ENCODE data around the gene SRRM4. TPM values are rescaled to one million over a fixed set of nuclear protein-coding genes. Genes with fewer than 3 reads are reported as not detected.

Gene SRRM4
- total RNA-seq, 1 experiment from 2014 or later, result not detected

DNA sequence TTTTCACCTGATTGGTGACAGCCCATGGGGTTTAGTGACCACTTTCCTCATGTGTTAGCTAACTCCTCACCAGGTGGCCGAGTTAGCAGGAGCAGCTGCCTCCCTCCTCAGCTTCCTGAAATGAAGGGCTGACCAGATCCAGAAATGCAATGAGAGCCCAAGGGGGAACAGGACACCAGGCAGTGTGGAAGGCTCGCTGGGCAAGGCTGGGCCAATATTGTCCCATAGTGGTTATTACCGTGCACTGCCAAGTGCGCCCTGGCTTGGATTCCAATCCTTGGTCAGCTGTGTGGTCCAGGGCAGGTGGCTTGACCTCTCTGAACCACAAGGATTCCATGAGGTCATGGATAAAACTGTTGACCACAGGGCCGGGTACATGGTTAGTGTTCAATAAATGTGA, 193.7 kb downstream of the SRRM4 start:
- Histone ChIP-seq H3K27me3 (ENCODE audit: insufficient read depth, low read depth) (no peaks in the 10 kb centered on the region), H3K36me3 (ENCODE audit: low read depth) (no peaks in the 10 kb centered on the region), H2AFZ (no peak overlapping the region), H3F3A (ENCODE audit: insufficient read depth, low read depth) (peaks cover 9% of the 10 kb centered on the region), H3K27ac (no peak overlapping the region), H3K9me2 (ENCODE audit: insufficient read depth) (no peaks in the 10 kb centered on the region), H3K4me3 (no peak overlapping the region), H3K79me2 (ENCODE audit: low read depth) (0 out of 2 replicates have a peak, but pooled peaks cover 2% of the 10 kb centered on the region), H3K4me2 (no peak overlapping the region), H3K4me1 (replicated peaks; ENCODE audit: insufficient read depth) (peaks cover 38% of the 10 kb centered on the region), H4K20me1 (ENCODE audit: insufficient read depth) (no peaks in the 10 kb centered on the region), H3K9me3 (ENCODE audit: insufficient read depth, low read depth) (no peaks in the 10 kb centered on the region)
- intact Hi-C loops (cut with micrococcal nuclease; ENCODE audit: unreplicated experiment), result no loop called here
- CTCF ChIA-PET, result no interaction called here
- DNase-seq, result no peak
- no TSS peak for BruUV-seq (replicated peaks)
- POLR2A ChIA-PET (ENCODE audit: unreplicated experiment), result no interaction called here
- no peak for TF ChIP-seq EZH2 (IDR thresholded peaks at IDR 0.05; ENCODE audit: low read depth)
- TF ChIP-seq, protein P1, sequence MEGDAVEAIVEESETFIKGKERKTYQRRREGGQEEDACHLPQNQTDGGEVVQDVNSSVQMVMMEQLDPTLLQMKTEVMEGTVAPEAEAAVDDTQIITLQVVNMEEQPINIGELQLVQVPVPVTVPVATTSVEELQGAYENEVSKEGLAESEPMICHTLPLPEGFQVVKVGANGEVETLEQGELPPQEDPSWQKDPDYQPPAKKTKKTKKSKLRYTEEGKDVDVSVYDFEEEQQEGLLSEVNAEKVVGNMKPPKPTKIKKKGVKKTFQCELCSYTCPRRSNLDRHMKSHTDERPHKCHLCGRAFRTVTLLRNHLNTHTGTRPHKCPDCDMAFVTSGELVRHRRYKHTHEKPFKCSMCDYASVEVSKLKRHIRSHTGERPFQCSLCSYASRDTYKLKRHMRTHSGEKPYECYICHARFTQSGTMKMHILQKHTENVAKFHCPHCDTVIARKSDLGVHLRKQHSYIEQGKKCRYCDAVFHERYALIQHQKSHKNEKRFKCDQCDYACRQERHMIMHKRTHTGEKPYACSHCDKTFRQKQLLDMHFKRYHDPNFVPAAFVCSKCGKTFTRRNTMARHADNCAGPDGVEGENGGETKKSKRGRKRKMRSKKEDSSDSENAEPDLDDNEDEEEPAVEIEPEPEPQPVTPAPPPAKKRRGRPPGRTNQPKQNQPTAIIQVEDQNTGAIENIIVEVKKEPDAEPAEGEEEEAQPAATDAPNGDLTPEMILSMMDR (conservative IDR thresholded peaks at IDR 0.05), result no peak

DNA sequence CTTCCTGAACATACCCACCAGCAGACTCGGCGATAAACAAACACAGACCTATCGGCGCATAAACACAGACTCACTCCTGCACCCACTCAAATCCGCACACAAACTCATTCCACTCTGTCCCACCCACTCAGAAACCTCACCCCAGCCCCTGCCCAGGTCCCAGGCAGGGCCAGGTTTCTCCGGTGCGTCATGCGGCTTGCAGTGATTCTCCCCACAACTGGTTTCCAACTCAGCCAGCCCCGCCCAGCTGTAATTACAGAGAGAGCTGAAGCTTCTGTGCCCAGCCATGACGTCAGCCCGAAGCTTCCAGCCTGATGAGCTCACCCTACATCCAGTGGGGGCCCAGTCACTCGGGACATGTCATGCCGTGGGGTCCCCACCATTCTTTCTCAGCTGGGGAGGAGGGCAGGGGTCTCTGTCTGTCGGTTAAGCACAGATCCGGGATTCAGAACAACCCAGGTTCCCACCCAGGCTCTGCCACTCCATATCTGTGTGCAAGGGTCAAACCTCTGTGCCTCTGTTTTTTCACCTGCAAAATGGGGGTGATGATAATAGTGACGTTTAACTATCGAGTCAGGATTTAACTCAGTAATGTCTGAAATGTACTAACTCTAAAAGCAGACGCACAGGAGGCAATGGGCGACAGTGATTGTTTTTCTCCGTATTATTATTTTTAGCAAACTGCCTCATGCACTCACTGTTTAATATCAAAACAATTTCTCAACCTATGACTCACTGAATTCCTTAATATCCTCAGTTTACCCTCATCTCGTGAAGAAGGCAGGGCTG, 195.1 kb downstream of the SRRM4 start:
- intact Hi-C loops (cut with micrococcal nuclease; ENCODE audit: unreplicated experiment), result no loop called here
- BruUV-seq (replicated peaks), result no TSS peak
- CTCF ChIA-PET, result no interaction called here
- peaks cover 44% of the 10 kb centered on the region for H3K4me1 ChIP-seq (replicated peaks; ENCODE audit: insufficient read depth)
- no peak overlapping the region for H3K27ac ChIP-seq
- H3K27me3 ChIP-seq (ENCODE audit: insufficient read depth, low read depth), result no peaks in the 10 kb centered on the region
- no peaks in the 10 kb centered on the region for H3K9me3 ChIP-seq (ENCODE audit: insufficient read depth, low read depth)
- H3K4me2 ChIP-seq, result peak overlapping the region; percentile 55
- no peak overlapping the region for H2AFZ ChIP-seq
- POLR2A ChIA-PET (ENCODE audit: unreplicated experiment), result no interaction called here
- peak; percentile 79 to 80 for DNase-seq
- H3K4me3 ChIP-seq, result no peak overlapping the region
- TF ChIP-seq, protein P1 (conservative IDR thresholded peaks at IDR 0.05), result no peak
- no peak for TF ChIP-seq EZH2 (IDR thresholded peaks at IDR 0.05; ENCODE audit: low read depth)
- H3K79me2 ChIP-seq (ENCODE audit: low read depth), result 0 out of 2 replicates have a peak, but pooled peaks cover 3% of the 10 kb centered on the region
- no peaks in the 10 kb centered on the region for H4K20me1 ChIP-seq (ENCODE audit: insufficient read depth)
- H3K9me2 ChIP-seq (ENCODE audit: insufficient read depth), result no peaks in the 10 kb centered on the region
- no peaks in the 10 kb centered on the region for H3K36me3 ChIP-seq (ENCODE audit: low read depth)
- peaks cover 10% of the 10 kb centered on the region for H3F3A ChIP-seq (ENCODE audit: insufficient read depth, low read depth)

DNA sequence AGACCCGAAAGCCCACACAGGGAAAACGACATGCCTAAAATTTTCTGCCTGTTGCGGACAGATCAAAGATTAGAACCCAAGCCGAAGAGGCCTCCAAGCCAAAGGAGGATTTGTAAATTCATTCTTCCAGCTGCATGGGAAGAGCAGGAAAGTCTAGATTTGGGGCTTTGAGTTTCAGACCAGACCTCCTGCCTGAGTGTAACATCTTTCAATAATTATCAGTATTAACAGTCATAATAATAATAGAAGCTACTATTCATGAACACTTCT, 195.7 kb downstream of the SRRM4 start:
- no peak overlapping the region for H3K4me3 ChIP-seq
- no peaks in the 10 kb centered on the region for H3K9me3 ChIP-seq (ENCODE audit: insufficient read depth, low read depth)
- no peak overlapping the region for H2AFZ ChIP-seq
- peaks cover 38% of the 10 kb centered on the region for H3K4me1 ChIP-seq (replicated peaks; ENCODE audit: insufficient read depth)
- no TSS peak for BruUV-seq (replicated peaks)
- no peaks in the 10 kb centered on the region for H3K9me2 ChIP-seq (ENCODE audit: insufficient read depth)
- H3F3A ChIP-seq (ENCODE audit: insufficient read depth, low read depth), result peaks cover 10% of the 10 kb centered on the region
- no peak for DNase-seq
- intact Hi-C loops (cut with micrococcal nuclease; ENCODE audit: unreplicated experiment), result no loop called here
- no peaks in the 10 kb centered on the region for H3K36me3 ChIP-seq (ENCODE audit: low read depth)
- no peaks in the 10 kb centered on the region for H3K27me3 ChIP-seq (ENCODE audit: insufficient read depth, low read depth)
- no peak overlapping the region for H3K27ac ChIP-seq
- TF ChIP-seq, protein P1 (conservative IDR thresholded peaks at IDR 0.05), result no peak
- TF ChIP-seq EZH2 (IDR thresholded peaks at IDR 0.05; ENCODE audit: low read depth), result no peak
- H3K79me2 ChIP-seq (ENCODE audit: low read depth), result 0 out of 2 replicates have a peak, but pooled peaks cover 3% of the 10 kb centered on the region
- POLR2A ChIA-PET (ENCODE audit: unreplicated experiment), result no interaction called here
- H4K20me1 ChIP-seq (ENCODE audit: insufficient read depth), result no peaks in the 10 kb centered on the region
- 0 out of 2 replicates have a peak overlapping the region, but pooled peaks have one; percentile 55 for H3K4me2 ChIP-seq
- CTCF ChIA-PET, result no interaction called here

Data from PC-9 (cell line).